K562 (cell line): ENCODE measurements around the gene IGF2BP3. TPM values are rescaled to one million over a fixed set of nuclear protein-coding genes. Genes with fewer than 3 reads are reported as not detected.

Experiments used
- EP400 ChIP-seq: fragments of 450-650 bp; IDR thresholded peaks from 2 replicates; pipeline ENCODE4 v1.6.1; 2017; ENCODE audit warnings: antibody characterized with exemption, mild to moderate bottlenecking, moderate library complexity
- GATAD2B ChIP-seq: fragments of 450-650 bp; IDR thresholded peaks from 2 replicates; pipeline ENCODE4 v1.6.1; 2017; ENCODE audit warnings: mild to moderate bottlenecking, borderline replicate concordance
- HNRNPLL ChIP-seq: fragments of 200-400 bp; formaldehyde crosslinking; IDR thresholded peaks from 2 replicates; pipeline ENCODE4 v1.6.1; 2017; ENCODE audit warnings: low read length, low read depth, mild to moderate bottlenecking; ENCODE audit not compliant: poor library complexity, severe bottlenecking
- MAX ChIP-seq: sonication (generic); formaldehyde crosslinking; IDR thresholded peaks from 2 replicates; pipeline ENCODE4 v1.9.0; 2022; ENCODE audit warnings: mild to moderate bottlenecking, missing genetic modification reagents
- MCM2 ChIP-seq: fragments of 450-650 bp; IDR thresholded peaks from 2 replicates; pipeline ENCODE4 v1.6.1; 2017; ENCODE audit warnings: low read depth, mild to moderate bottlenecking
- NR2C1 ChIP-seq, 2 experiments: fragments of 450-650 bp; IDR thresholded peaks; 2 replicates each; pipeline ENCODE4 v1.6.1; 2017; ENCODE audit warnings: mild to moderate bottlenecking in 2 of 2, antibody characterized with exemption in 1 of 2, inconsistent platforms in 1 of 2, missing compliant biosample characterization in 1 of 2, missing genetic modification characterization in 1 of 2
- POLR2AphosphoS5 ChIP-seq: IDR thresholded peaks from 2 replicates; pipeline ENCODE4 v1.6.1; 2011; ENCODE audit warnings: mild to moderate bottlenecking, low read depth, low read length, moderate library complexity; ENCODE audit not compliant: control insufficient read depth, insufficient read depth
- TEAD4 ChIP-seq, 2 experiments: sonication (generic) in 1 of 2; formaldehyde crosslinking in 1 of 2; IDR thresholded peaks; 2 replicates each; pipeline versions ENCODE4 v1.6.1 to v1.8.0; 2012 to 2022; ENCODE audit warnings: borderline replicate concordance in 1 of 2, inconsistent platforms in 1 of 2, low read length in 1 of 2, mild to moderate bottlenecking in 1 of 2, missing genetic modification reagents in 1 of 2
- VEZF1 ChIP-seq: fragments of 200-800 bp; sonication (Bioruptor generic); IDR thresholded peaks from 2 replicates; pipeline ENCODE4 v1.6.1; 2017; ENCODE audit warnings: missing genetic modification characterization, missing compliant biosample characterization
- ZNF282 ChIP-seq: sonication (generic); formaldehyde crosslinking; IDR thresholded peaks from 2 replicates; pipeline ENCODE4 v1.8.1; 2023; ENCODE audit warnings: missing genetic modification reagents
- ZNF79 ChIP-seq: fragments of 250-450 bp; sonication (Bioruptor Pico); IDR thresholded peaks from 2 replicates; pipeline ENCODE4 v1.4.0; 2020; ENCODE audit warnings: low read depth, mild to moderate bottlenecking, moderate library complexity
- polyA plus RNA-seq, 8 experiments: library from polyadenylated mRNA; depleted of rRNA in 4 of 8; stranded (reverse) in 5 of 8; unstranded in 3 of 8; fragments of >200 nt; fragmentation: Nextera tagmentation in 2 of 8; fragmentation: Illumina TruSeq in 1 of 8; extraction: Ambion mirVana in 2 of 8; extraction: Trizol in 1 of 8; gene quantifications; 2 replicates each; pipeline versions ENCODE4 v1.2.1 to v1.2.3, GENCODE V29; 2011 to 2014; ENCODE audit warnings: inconsistent platforms in 1 of 8, missing spikeins in 1 of 8
- total RNA-seq, 7 experiments: library from RNA; depleted of rRNA in 6 of 7; stranded (reverse); fragments of >200 nt in 6 of 7; fragmentation: Illumina TruSeq in 2 of 7; extraction: Trizol in 2 of 7; gene quantifications; 2 replicates each; pipeline versions ENCODE4 v1.2.1 to v1.2.3, GENCODE V29; 2011 to 2021; ENCODE audit warnings: low replicate concordance in 1 of 7
- TF ChIP-seq, protein P1 (sequence below): fragments of 150-350 bp; IDR thresholded peaks from 2 replicates; pipeline ENCODE4 v1.6.1; 2014; ENCODE audit warnings: low read depth, mild to moderate bottlenecking, low read length, borderline replicate concordance
- TF ChIP-seq, protein P2 (sequence below): sonication (generic); formaldehyde crosslinking; IDR thresholded peaks from 2 replicates; pipeline ENCODE4 v1.8.0; 2022; ENCODE audit warnings: mild to moderate bottlenecking, low read depth, missing genetic modification reagents
- TF ChIP-seq, protein P3 (sequence below): fragments of 250-450 bp; sonication (Bioruptor Pico); IDR thresholded peaks from 2 replicates; pipeline ENCODE4 v1.9.0; 2021; ENCODE audit warnings: mild to moderate bottlenecking
- TF ChIP-seq, protein P4 (sequence below): fragments of 450-650 bp; IDR thresholded peaks from 2 replicates; pipeline ENCODE4 v1.6.1; 2016; ENCODE audit warnings: borderline replicate concordance

Gene IGF2BP3
- total and polyA plus RNA-seq, 9 of the 15 experiments (the other 6 are each of a cell fraction or from before 2014, with no cell fraction given) = 8.4 to 88.1 (median 61.2) TPM

DNA sequence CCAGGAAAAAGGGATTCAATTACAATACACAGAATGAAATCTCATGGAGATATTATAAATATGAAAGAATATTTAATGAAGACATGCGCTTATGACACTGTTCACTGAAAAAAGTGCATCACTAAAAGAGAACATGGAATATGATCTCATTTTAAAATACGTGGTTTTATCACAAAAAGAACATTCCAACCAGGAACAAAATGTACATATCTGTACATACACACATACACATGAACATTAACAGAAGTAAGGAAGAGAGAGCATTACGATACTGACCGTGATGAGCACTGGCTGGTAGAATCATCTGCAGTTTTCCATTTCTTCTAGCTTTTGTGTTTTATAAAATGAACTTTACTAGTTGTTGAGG lies 39.4 kb downstream of the IGF2BP3 start (continued):
- TF ChIP-seq VEZF1 (CRISPR knock-in tag) (peak; percentile 9; the same call in 1 of the 2 replicates), NR2C1 (IDR thresholded peaks at IDR 0.05) (no peak), NR2C1 (tag; IDR thresholded peaks at IDR 0.05) (no peak), MCM2 (no peak), ZNF79 (no peak), HNRNPLL (no peak), POLR2AphosphoS5 (no peak), MAX (CRISPR knock-in tag) (no peak), TEAD4 (IDR thresholded peaks at IDR 0.05; ENCODE audit: low read length) (no peak), TEAD4 (CRISPR knock-in tag; IDR thresholded peaks at IDR 0.05; ENCODE audit: borderline replicate concordance) (no peak), GATAD2B (0 out of 2 replicates have a peak, but pooled peaks have one; percentile 10), EP400 (peak; percentile 25; the same call in 1 of the 2 replicates), ZNF282 (CRISPR knock-in tag) (no peak)
- TF ChIP-seq, protein P1, sequence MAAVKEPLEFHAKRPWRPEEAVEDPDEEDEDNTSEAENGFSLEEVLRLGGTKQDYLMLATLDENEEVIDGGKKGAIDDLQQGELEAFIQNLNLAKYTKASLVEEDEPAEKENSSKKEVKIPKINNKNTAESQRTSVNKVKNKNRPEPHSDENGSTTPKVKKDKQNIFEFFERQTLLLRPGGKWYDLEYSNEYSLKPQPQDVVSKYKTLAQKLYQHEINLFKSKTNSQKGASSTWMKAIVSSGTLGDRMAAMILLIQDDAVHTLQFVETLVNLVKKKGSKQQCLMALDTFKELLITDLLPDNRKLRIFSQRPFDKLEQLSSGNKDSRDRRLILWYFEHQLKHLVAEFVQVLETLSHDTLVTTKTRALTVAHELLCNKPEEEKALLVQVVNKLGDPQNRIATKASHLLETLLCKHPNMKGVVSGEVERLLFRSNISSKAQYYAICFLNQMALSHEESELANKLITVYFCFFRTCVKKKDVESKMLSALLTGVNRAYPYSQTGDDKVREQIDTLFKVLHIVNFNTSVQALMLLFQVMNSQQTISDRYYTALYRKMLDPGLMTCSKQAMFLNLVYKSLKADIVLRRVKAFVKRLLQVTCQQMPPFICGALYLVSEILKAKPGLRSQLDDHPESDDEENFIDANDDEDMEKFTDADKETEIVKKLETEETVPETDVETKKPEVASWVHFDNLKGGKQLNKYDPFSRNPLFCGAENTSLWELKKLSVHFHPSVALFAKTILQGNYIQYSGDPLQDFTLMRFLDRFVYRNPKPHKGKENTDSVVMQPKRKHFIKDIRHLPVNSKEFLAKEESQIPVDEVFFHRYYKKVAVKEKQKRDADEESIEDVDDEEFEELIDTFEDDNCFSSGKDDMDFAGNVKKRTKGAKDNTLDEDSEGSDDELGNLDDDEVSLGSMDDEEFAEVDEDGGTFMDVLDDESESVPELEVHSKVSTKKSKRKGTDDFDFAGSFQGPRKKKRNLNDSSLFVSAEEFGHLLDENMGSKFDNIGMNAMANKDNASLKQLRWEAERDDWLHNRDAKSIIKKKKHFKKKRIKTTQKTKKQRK = no peak
- TF ChIP-seq, protein P2, sequence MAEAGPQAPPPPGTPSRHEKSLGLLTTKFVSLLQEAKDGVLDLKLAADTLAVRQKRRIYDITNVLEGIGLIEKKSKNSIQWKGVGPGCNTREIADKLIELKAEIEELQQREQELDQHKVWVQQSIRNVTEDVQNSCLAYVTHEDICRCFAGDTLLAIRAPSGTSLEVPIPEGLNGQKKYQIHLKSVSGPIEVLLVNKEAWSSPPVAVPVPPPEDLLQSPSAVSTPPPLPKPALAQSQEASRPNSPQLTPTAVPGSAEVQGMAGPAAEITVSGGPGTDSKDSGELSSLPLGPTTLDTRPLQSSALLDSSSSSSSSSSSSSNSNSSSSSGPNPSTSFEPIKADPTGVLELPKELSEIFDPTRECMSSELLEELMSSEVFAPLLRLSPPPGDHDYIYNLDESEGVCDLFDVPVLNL (CRISPR knock-in tag) = no peak
- TF ChIP-seq, protein P3, sequence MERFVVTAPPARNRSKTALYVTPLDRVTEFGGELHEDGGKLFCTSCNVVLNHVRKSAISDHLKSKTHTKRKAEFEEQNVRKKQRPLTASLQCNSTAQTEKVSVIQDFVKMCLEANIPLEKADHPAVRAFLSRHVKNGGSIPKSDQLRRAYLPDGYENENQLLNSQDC (CRISPR knock-in tag) = no peak
- TF ChIP-seq, protein P4, sequence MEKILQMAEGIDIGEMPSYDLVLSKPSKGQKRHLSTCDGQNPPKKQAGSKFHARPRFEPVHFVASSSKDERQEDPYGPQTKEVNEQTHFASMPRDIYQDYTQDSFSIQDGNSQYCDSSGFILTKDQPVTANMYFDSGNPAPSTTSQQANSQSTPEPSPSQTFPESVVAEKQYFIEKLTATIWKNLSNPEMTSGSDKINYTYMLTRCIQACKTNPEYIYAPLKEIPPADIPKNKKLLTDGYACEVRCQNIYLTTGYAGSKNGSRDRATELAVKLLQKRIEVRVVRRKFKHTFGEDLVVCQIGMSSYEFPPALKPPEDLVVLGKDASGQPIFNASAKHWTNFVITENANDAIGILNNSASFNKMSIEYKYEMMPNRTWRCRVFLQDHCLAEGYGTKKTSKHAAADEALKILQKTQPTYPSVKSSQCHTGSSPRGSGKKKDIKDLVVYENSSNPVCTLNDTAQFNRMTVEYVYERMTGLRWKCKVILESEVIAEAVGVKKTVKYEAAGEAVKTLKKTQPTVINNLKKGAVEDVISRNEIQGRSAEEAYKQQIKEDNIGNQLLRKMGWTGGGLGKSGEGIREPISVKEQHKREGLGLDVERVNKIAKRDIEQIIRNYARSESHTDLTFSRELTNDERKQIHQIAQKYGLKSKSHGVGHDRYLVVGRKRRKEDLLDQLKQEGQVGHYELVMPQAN = no peak
